ENCODE measurements around the gene LEP. TPM values are rescaled to one million over a fixed set of nuclear protein-coding genes. Genes with fewer than 3 reads are reported as not detected.

LEP gene
- total and polyA plus RNA-seq, 9 of the 15 experiments (the other 6 are each of a cell fraction or from before 2014, with no cell fraction given): not detected

DNA sequence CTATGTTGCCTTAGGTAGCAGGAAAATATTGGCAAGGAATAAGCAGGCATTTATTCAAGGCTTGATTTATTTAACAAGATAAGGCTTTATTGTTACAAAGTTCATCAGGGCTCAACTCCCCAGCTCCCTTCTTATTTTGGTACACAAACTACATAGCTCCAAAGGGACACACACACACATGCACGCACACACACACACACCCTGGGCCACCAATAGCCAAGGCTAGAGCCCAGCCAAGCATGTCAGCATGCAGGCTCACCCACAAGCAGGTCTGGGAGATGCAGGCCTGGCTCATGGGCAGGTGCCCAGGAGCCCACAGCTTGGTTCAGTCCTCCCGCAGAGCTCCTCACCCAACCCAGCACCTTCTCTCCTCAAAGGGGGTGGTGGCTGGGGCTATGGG lies 23.4 kb downstream of the LEP start:
- H3K9ac ChIP-seq (ENCODE audit: insufficient read depth in 1 of 2, low read depth in 2 of 2, low read length in 2 of 2): no peak overlapping the region
- CTCF ChIA-PET (ENCODE audit: low intra/inter-chr PET ratio): no interaction called here
- POLR2A ChIA-PET: no interaction called here
- intact Hi-C loops (cut with micrococcal nuclease): no loop called here
- TF ChIP-seq NELFE (IDR thresholded peaks at IDR 0.05; ENCODE audit: insufficient read depth, insufficient read length) (no peak), ZNF134 (CRISPR knock-in tag; conservative IDR thresholded peaks at IDR 0.05) (0 out of 2 replicates have a peak, but pooled peaks have one; percentile 7)
- H3K9me3 ChIP-seq (replicated peaks; ENCODE audit: control insufficient read depth, insufficient read depth, low read depth, low read length): no peaks in the 10 kb centered on the region
- no peak overlapping the region for H3K4me3 ChIP-seq
- no peak overlapping the region for H3K4me2 ChIP-seq (ENCODE audit: insufficient read depth, low read length)
- no peaks in the 10 kb centered on the region for H3K79me2 ChIP-seq (ENCODE audit: control insufficient read depth, insufficient read depth, low read length)
- in situ Hi-C loops (cut with MboI): no loop called here
- no peaks in the 10 kb centered on the region for H3K36me3 ChIP-seq (ENCODE audit: control insufficient read depth, insufficient read depth, low read length)
- no peaks in the 10 kb centered on the region for H3K9me1 ChIP-seq (ENCODE audit: control insufficient read depth, insufficient read depth, low read length)
- peaks cover 12 to 15% of the 10 kb centered on the region in 2 experiments for H3K4me1 ChIP-seq (replicated peaks in 1 of 2; ENCODE audit: control insufficient read depth in 2 of 2, insufficient read depth in 2 of 2, low read length in 2 of 2)
- FAIRE-seq: no peak
- BruUV-seq (replicated peaks): no TSS peak
- no peak for ATAC-seq
- no peaks in the 10 kb centered on the region for H4K20me1 ChIP-seq (replicated peaks; ENCODE audit: control insufficient read depth, insufficient read depth, low read length)
- H3K27me3 ChIP-seq (ENCODE audit: control insufficient read depth in 2 of 2, insufficient read depth in 2 of 2, low read length in 2 of 2): peaks cover 6 to 36% of the 10 kb centered on the region in 2 experiments; a peak in 4 of 5 replicates
- 5% methylated on average over 2 of the region's 2 CpGs for WGBS (ENCODE audit: insufficient coverage, low coverage, missing lambda C conversion rate)
- DNase-seq (ENCODE audit: extremely low read depth in 1 of 4, low spot score in 3 of 4): no peak
- H3K27ac ChIP-seq (ENCODE audit: extremely low read depth, low read depth, low read length): no peak overlapping the region
- no peak overlapping the region for H2AFZ ChIP-seq (ENCODE audit: low read depth, low read length)

DNA sequence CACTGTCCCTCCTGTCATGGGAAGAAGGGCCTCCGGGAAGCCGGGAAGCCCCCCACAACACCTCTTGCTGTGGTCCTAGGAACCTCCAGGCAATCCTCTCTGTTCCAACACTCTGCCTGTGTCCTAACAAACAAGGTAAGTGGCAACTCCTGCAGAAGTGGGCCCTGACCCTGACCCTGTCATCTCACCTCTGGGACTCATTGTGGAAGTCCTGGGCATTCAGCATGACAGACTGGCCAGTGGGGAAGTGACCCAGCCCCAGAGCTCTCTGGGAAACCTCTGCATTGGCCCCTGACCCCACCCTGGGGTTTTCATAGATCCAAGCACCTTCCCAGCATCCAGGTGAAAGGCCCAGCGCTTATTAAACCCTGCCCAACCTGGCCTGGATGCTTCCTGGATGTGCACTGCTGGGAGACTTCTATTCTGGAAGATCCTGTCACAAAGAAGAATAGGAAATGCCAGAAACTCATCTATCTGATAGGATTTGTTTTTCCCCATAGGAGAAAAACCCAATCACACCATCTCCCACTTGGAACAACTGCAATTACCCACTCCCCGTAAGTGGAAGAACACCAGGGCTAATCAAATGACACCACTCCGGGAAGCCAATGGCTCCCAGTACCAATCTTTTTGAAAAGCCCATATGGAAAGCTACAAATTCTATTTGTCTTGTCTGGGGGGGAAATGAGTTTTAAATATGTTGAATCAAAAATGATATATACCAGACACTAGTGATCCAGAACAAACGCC lies 24.3 kb downstream of the LEP start:
- peaks cover 12% of the 10 kb centered on the region in 2 experiments for H3K4me1 ChIP-seq (replicated peaks in 1 of 2; ENCODE audit: control insufficient read depth in 2 of 2, insufficient read depth in 2 of 2, low read length in 2 of 2)
- no peak for ATAC-seq
- H3K79me2 ChIP-seq (ENCODE audit: control insufficient read depth, insufficient read depth, low read length): no peaks in the 10 kb centered on the region
- no peak for FAIRE-seq
- H3K4me3 ChIP-seq: no peak overlapping the region
- peaks cover 6 to 34% of the 10 kb centered on the region in 2 experiments; a peak in 4 of 5 replicates for H3K27me3 ChIP-seq (ENCODE audit: control insufficient read depth in 2 of 2, insufficient read depth in 2 of 2, low read length in 2 of 2)
- WGBS (ENCODE audit: insufficient coverage, low coverage, missing lambda C conversion rate): 20% methylated on average over 6 of the region's 6 CpGs
- ChIA-PET POLR2A (interaction anchor here (0.5 to 1.3 kb wide), 3 partner anchors 18 to 1080 kb away, joined by 3 to 4 read pairs (median 3); no protein-coding TSS in a partner anchor), CTCF (ENCODE audit: low intra/inter-chr PET ratio) (interaction anchor here (0.7 kb wide), 1 partner anchor 11 kb away, joined by 3 read pairs; no protein-coding TSS in a partner anchor)
- H3K27ac ChIP-seq (ENCODE audit: extremely low read depth, low read depth, low read length): no peak overlapping the region
- H3K4me2 ChIP-seq (ENCODE audit: insufficient read depth, low read length): no peak overlapping the region
- H3K9me3 ChIP-seq (replicated peaks; ENCODE audit: control insufficient read depth, insufficient read depth, low read depth, low read length): no peaks in the 10 kb centered on the region
- no peaks in the 10 kb centered on the region for H4K20me1 ChIP-seq (replicated peaks; ENCODE audit: control insufficient read depth, insufficient read depth, low read length)
- H3K9ac ChIP-seq (ENCODE audit: insufficient read depth in 1 of 2, low read depth in 2 of 2, low read length in 2 of 2): no peak overlapping the region
- no TSS peak for BruUV-seq (replicated peaks)
- no peak overlapping the region for H2AFZ ChIP-seq (ENCODE audit: low read depth, low read length)
- intact Hi-C loops (cut with micrococcal nuclease) (no loop called here), in situ Hi-C loops (cut with MboI) (no loop called here)
- no peaks in the 10 kb centered on the region for H3K36me3 ChIP-seq (ENCODE audit: control insufficient read depth, insufficient read depth, low read length)
- TF ChIP-seq EHMT2 (IDR thresholded peaks at IDR 0.05) (no peak), MTA1 (IDR thresholded peaks at IDR 0.05; ENCODE audit: borderline replicate concordance) (no peak), ZZZ3 (IDR thresholded peaks at IDR 0.05) (no peak), SREBF2 (CRISPR knock-in tag; IDR thresholded peaks at IDR 0.05) (no peak), ZKSCAN8 (CRISPR knock-in tag; IDR thresholded peaks at IDR 0.05) (no peak), MXI1 (IDR thresholded peaks at IDR 0.05; ENCODE audit: low read depth, low read length) (no peak), RFX5 (IDR thresholded peaks at IDR 0.05; ENCODE audit: low read depth, low read length) (no peak), KDM5B (IDR thresholded peaks at IDR 0.05; ENCODE audit: insufficient replicate concordance, low read depth, low read length) (no peak), ZNF324 (CRISPR knock-in tag; IDR thresholded peaks at IDR 0.05) (no peak), RFX1 (IDR thresholded peaks at IDR 0.05) (no peak)
- TF ChIP-seq, protein P1, sequence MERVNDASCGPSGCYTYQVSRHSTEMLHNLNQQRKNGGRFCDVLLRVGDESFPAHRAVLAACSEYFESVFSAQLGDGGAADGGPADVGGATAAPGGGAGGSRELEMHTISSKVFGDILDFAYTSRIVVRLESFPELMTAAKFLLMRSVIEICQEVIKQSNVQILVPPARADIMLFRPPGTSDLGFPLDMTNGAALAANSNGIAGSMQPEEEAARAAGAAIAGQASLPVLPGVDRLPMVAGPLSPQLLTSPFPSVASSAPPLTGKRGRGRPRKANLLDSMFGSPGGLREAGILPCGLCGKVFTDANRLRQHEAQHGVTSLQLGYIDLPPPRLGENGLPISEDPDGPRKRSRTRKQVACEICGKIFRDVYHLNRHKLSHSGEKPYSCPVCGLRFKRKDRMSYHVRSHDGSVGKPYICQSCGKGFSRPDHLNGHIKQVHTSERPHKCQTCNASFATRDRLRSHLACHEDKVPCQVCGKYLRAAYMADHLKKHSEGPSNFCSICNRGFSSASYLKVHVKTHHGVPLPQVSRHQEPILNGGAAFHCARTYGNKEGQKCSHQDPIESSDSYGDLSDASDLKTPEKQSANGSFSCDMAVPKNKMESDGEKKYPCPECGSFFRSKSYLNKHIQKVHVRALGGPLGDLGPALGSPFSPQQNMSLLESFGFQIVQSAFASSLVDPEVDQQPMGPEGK (CRISPR knock-in tag; IDR thresholded peaks at IDR 0.05; ENCODE audit: borderline replicate concordance): no peak
- no peak for DNase-seq (ENCODE audit: extremely low read depth in 1 of 4, low spot score in 3 of 4)
- no peaks in the 10 kb centered on the region for H3K9me1 ChIP-seq (ENCODE audit: control insufficient read depth, insufficient read depth, low read length)
